Measurements from ENCODE around the gene HDLBP.

- TF ChIP-seq TCF4 (CRISPR knock-in tag; IDR thresholded peaks at IDR 0.05; ENCODE audit: borderline replicate concordance) = no peak
- TF ChIP-seq CSRNP3 (CRISPR knock-in tag; IDR thresholded peaks at IDR 0.05) = no peak
- no peak for TF ChIP-seq ZC3H10 (CRISPR knock-in tag; IDR thresholded peaks at IDR 0.05)
- no peak for TF ChIP-seq ESRRG (CRISPR knock-in tag; IDR thresholded peaks at IDR 0.05)
- no peak for TF ChIP-seq ZNF70 (CRISPR knock-in tag; IDR thresholded peaks at IDR 0.05)
- no peak for TF ChIP-seq ZFP3 (CRISPR knock-in tag; IDR thresholded peaks at IDR 0.05)
- no peak for TF ChIP-seq ARNTL (CRISPR knock-in tag; IDR thresholded peaks at IDR 0.05; ENCODE audit: borderline replicate concordance, low read depth)
- no peak for TF ChIP-seq PATZ1 (CRISPR knock-in tag; IDR thresholded peaks at IDR 0.05; ENCODE audit: borderline replicate concordance)
- no peak for TF ChIP-seq CREB5 (CRISPR knock-in tag; IDR thresholded peaks at IDR 0.05; ENCODE audit: low read depth)
- no peak for TF ChIP-seq CSDC2 (CRISPR knock-in tag; IDR thresholded peaks at IDR 0.05)
- no peak for TF ChIP-seq BACH2 (CRISPR knock-in tag; IDR thresholded peaks at IDR 0.05; ENCODE audit: borderline replicate concordance)
- TF ChIP-seq OSR1 (CRISPR knock-in tag; IDR thresholded peaks at IDR 0.05) = no peak
- TF ChIP-seq ZFP30 (CRISPR knock-in tag; IDR thresholded peaks at IDR 0.05) = no peak
- TF ChIP-seq TOX (CRISPR knock-in tag; IDR thresholded peaks at IDR 0.05; ENCODE audit: borderline replicate concordance) = no peak
These were observed 102.4 kb downstream of the HDLBP start for GRCh38 chr2:241213041-241213440.
